Measurements from ENCODE around the gene SMIM7.

SMIM7 gene

GRCh38 chr19:16638666-16639065 lies 21.3 kb downstream of the SMIM7 start:
- H3K27ac ChIP-seq: no peak overlapping the region
- TF ChIP-seq, protein P1, sequence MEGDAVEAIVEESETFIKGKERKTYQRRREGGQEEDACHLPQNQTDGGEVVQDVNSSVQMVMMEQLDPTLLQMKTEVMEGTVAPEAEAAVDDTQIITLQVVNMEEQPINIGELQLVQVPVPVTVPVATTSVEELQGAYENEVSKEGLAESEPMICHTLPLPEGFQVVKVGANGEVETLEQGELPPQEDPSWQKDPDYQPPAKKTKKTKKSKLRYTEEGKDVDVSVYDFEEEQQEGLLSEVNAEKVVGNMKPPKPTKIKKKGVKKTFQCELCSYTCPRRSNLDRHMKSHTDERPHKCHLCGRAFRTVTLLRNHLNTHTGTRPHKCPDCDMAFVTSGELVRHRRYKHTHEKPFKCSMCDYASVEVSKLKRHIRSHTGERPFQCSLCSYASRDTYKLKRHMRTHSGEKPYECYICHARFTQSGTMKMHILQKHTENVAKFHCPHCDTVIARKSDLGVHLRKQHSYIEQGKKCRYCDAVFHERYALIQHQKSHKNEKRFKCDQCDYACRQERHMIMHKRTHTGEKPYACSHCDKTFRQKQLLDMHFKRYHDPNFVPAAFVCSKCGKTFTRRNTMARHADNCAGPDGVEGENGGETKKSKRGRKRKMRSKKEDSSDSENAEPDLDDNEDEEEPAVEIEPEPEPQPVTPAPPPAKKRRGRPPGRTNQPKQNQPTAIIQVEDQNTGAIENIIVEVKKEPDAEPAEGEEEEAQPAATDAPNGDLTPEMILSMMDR (conservative IDR thresholded peaks at IDR 0.05): no peak

- TF ChIP-seq, protein P1 (conservative IDR thresholded peaks at IDR 0.05): no peak
- H3K27ac ChIP-seq: no peak overlapping the region
Observed at GRCh38 chr19:16637535-16637934, 22.4 kb downstream of the SMIM7 start.

DNA sequence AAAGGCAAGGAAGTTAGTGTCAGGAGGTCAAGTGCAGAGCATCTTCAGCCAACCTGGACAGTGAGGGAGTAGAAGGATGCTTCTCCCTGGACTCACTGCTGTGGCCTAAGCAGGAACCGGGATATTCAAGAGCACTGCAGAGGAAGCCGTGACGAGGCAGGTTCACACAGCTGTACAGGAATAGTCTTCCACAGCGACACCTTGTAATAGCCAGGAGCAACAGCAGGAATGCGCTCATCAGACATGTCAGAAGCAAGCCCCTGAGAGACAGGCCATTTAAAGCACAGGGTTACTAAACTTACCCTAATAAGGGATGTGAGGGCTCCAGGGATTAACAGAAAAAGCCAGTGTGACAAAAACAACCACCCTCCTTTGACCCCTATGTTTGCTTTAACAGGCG lies 28.5 kb downstream of the SMIM7 start:
- TF ChIP-seq, protein P1 (conservative IDR thresholded peaks at IDR 0.05): no peak
- H3K27ac ChIP-seq: peak overlapping the region; percentile 99; the same call in 1 of the 2 replicates

GRCh38 chr19:16628984-16629691 lies 30.8 kb downstream of the SMIM7 start:
- H3K27ac ChIP-seq: peak overlapping the region; percentile 99
- TF ChIP-seq, protein P1 (conservative IDR thresholded peaks at IDR 0.05): no peak

DNA sequence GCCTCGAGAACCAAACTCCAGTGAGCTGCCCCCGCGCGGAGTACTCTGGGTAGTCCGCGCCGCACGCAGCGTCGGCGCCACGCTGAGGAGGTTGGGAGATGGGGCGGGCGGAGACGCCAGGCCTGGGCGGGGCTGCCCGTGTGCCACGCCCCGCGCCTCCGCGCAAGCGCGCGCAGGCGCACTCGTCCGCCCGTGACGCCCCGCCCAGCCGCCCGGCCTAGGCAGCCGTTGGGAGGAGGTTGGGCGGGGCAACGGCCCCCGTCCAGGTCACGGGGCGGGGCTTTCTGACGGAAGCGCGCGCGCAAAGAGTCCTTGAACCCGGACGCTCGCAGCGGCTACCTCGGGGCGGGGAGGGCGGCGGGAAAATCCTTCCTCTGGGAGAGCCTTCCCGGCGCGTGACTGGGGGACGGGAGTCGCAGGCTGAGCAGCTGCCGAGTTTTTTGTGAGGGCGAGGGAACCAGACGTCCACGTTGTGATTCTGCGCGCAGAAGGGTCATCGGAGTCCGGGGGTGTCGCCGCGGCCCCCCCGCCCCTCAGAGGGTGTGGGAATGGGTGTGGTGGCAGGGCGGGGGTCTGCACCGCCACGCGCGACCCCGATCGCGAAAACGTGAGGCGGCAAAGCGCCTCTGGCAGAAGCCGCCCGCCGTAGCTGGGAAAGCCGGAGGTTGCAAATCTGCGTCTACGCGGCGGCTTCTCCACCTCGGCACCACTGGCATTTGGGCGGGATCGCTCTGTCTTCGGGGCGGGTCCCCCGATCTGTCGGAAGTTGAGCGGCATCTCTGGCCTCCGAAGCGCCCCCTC lies 31.6 kb downstream of the SMIM7 start, which contains the start of gene MED26:
MED26 (minus strand) TSS at position 22 of the 801 bp plus-strand sequence. CDS start 261 bp downstream, outside the sequence.
- peak within 1 kb of the TSS; percentile 99 for H3K27ac ChIP-seq
- TF ChIP-seq, protein P1 (conservative IDR thresholded peaks at IDR 0.05): no peak

DNA sequence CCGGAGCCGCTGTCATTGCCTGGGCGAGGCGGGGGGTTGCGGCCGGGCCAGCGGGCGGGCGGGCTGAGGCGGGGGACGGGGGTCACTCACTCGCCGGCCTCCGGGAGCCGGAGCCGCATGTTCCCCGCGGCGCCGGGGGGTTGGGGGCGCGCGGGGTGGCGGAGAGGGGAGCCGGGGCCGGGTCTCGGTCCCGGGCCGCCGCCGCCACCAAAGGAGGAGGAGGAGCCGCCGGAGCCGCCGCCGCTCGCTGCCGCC lies 32.1 kb downstream of the SMIM7 start:
- H3K27ac ChIP-seq: peak overlapping the region; percentile 99
- TF ChIP-seq, protein P1 (conservative IDR thresholded peaks at IDR 0.05): no peak

DNA sequence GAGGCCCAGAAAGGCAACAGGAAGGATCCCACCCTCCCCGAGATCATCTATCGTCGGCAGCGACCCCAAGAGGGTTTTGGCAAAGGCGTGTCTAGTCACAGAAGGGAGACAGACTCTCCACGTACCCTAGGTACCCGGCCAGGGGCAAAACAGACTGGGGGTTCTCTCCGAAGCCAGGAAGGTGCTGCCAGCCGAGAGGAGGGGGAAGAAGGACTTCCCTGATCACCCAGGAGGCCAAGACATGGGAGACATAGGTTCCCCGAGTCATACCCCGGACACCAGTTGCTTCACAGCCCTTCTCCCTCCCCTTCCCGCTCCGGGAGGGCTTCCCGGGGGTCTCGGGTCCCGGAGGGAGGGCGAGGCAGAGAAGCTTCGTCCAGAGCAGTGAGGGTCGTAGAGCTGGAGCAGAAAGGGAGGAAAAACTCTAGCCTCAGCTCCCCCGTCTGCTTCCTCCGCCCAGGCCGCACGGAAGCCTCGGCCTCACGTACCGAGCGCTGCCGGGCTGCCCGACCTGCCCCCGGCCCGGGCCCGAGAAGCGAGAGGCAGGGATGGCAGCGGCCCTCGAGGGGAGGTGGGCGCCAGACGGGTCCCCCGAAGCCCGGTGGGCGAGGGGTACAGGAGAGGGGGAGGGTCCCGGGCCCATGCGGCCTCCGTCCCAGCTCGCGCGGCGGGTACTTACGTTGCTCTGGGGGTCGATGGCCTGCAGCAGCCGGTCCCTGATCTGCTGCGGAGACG lies 32.6 kb downstream of the SMIM7 start:
- TF ChIP-seq, protein P1 (conservative IDR thresholded peaks at IDR 0.05): no peak
- H3K27ac ChIP-seq: peak overlapping the region; percentile 99
